ENCODE measurements around the gene TECR.

DNA sequence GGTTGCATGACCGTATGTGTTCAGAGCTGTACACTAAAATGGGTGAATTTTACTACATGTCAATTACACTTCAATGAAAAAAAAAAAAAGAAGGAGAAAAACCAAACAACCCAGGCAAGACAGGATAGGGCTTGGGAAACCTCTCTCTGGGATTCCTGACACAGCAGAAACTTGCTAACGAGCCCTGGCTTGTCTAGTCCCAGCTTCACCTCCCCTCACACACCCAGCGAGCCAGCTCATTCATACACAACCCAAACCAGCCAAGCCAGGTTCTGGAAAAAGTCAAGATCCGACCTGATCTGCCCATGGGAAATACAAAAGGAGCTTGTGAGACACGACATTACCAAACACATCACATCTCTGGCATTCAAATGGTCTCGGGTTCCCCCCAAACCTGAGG lies 3.7 kb upstream of the TECR start:
- no peak for TF ChIP-seq POLR2A (IDR thresholded peaks at IDR 0.05)
- TF ChIP-seq, protein P1, sequence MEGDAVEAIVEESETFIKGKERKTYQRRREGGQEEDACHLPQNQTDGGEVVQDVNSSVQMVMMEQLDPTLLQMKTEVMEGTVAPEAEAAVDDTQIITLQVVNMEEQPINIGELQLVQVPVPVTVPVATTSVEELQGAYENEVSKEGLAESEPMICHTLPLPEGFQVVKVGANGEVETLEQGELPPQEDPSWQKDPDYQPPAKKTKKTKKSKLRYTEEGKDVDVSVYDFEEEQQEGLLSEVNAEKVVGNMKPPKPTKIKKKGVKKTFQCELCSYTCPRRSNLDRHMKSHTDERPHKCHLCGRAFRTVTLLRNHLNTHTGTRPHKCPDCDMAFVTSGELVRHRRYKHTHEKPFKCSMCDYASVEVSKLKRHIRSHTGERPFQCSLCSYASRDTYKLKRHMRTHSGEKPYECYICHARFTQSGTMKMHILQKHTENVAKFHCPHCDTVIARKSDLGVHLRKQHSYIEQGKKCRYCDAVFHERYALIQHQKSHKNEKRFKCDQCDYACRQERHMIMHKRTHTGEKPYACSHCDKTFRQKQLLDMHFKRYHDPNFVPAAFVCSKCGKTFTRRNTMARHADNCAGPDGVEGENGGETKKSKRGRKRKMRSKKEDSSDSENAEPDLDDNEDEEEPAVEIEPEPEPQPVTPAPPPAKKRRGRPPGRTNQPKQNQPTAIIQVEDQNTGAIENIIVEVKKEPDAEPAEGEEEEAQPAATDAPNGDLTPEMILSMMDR (IDR thresholded peaks at IDR 0.05) = no peak

All from tibial nerve (tissue), 3 donors.